Liver (tissue), 9 donors: ENCODE results near the gene SAFB2. TPM values are rescaled to one million over a fixed set of nuclear protein-coding genes. Genes with fewer than 3 reads are reported as not detected.

Experiments
- DNase-seq: peaks from one replicate; pipeline ENCODE4 v3.0.0-alpha.2; 2017; ENCODE audit warnings: low spot score
- H3K27ac ChIP-seq, 2 donors: one replicate each; pipeline ENCODE4 v1.7.0; 2013; ENCODE audit warnings: inconsistent platforms in 2 of 2, low read length in 2 of 2, control low read depth in 1 of 2, low read depth in 1 of 2, mild to moderate bottlenecking in 1 of 2
- H3K27me3 ChIP-seq, 4 donors: one replicate each; pipeline versions ENCODE4 v1.6.1 to v1.7.0; 2013; ENCODE audit warnings: low read length in 3 of 4, inconsistent platforms in 1 of 4, mild to moderate bottlenecking in 1 of 4, moderate library complexity in 1 of 4; ENCODE audit not compliant: control insufficient read depth in 4 of 4, insufficient read depth in 4 of 4
- H3K36me3 ChIP-seq, 4 donors: one replicate each; pipeline versions ENCODE4 v1.6.1 to v1.7.0; 2013; ENCODE audit warnings: low read length in 3 of 4, mild to moderate bottlenecking in 3 of 4, low read depth in 1 of 4, moderate library complexity in 1 of 4; ENCODE audit not compliant: control insufficient read depth in 4 of 4, insufficient read depth in 3 of 4
- H3K4me1 ChIP-seq, 4 donors: one replicate each; pipeline versions ENCODE4 v1.6.1 to v1.7.0; 2013; ENCODE audit warnings: low read length in 3 of 4, mild to moderate bottlenecking in 3 of 4, moderate library complexity in 1 of 4; ENCODE audit not compliant: control insufficient read depth in 4 of 4, insufficient read depth in 4 of 4
- H3K4me3 ChIP-seq, 3 donors: one replicate each; pipeline versions ENCODE4 v1.6.1 to v1.7.0; 2013; ENCODE audit warnings: low read length in 3 of 3, control low read depth in 1 of 3, low read depth in 1 of 3, mild to moderate bottlenecking in 1 of 3
- H3K9ac ChIP-seq, 2 donors: one replicate each; pipeline ENCODE4 v1.7.0; 2013; ENCODE audit warnings: low read length in 2 of 2, mild to moderate bottlenecking in 2 of 2, moderate library complexity in 2 of 2, control low read depth in 1 of 2, low read depth in 1 of 2
- H3K9me3 ChIP-seq, 4 donors: one replicate each; pipeline versions ENCODE4 v1.6.1 to v1.7.0; 2013; ENCODE audit warnings: low read length in 3 of 4; ENCODE audit not compliant: control insufficient read depth in 4 of 4
- ATF3 ChIP-seq: IDR thresholded peaks from 2 replicates; pipeline ENCODE4 v1.6.1; 2016; ENCODE audit warnings: antibody characterized with exemption
- EGR1 ChIP-seq, 2 donors: IDR thresholded peaks; 2 replicates each; pipeline ENCODE4 v1.6.1; 2016 to 2018; ENCODE audit warnings: antibody characterized with exemption in 2 of 2, low read depth in 2 of 2
- FOXA2 ChIP-seq: IDR thresholded peaks from 2 replicates; pipeline ENCODE4 v1.6.1; 2016; ENCODE audit warnings: antibody characterized with exemption
- GABPA ChIP-seq, 2 donors: IDR thresholded peaks in 1 of 2; conservative IDR thresholded peaks in 1 of 2; 2 replicates each; pipeline ENCODE4 v1.6.1; 2016; ENCODE audit warnings: antibody characterized with exemption in 2 of 2, mild to moderate bottlenecking in 1 of 2, moderate library complexity in 1 of 2
- HNF4G ChIP-seq: IDR thresholded peaks from 2 replicates; pipeline ENCODE4 v1.6.1; 2016; ENCODE audit warnings: antibody characterized with exemption
- JUND ChIP-seq, 2 donors: IDR thresholded peaks; 2 replicates each; pipeline ENCODE4 v1.6.1; 2016; ENCODE audit warnings: antibody characterized with exemption in 2 of 2
- NR2F2 ChIP-seq: IDR thresholded peaks from 2 replicates; pipeline ENCODE4 v1.6.1; 2016; ENCODE audit warnings: antibody characterized with exemption
- RAD21 ChIP-seq, 2 donors: IDR thresholded peaks; 2 replicates each; pipeline ENCODE4 v1.6.1; 2016; ENCODE audit warnings: antibody characterized with exemption in 2 of 2, mild to moderate bottlenecking in 2 of 2
- REST ChIP-seq: IDR thresholded peaks from 2 replicates; pipeline ENCODE4 v1.6.1; 2016; ENCODE audit warnings: antibody characterized with exemption, mild to moderate bottlenecking
- SP1 ChIP-seq: IDR thresholded peaks from 2 replicates; pipeline ENCODE4 v1.6.1; 2018; ENCODE audit warnings: antibody characterized with exemption, mild to moderate bottlenecking
- YY1 ChIP-seq: IDR thresholded peaks from 2 replicates; pipeline ENCODE4 v1.6.1; 2016; ENCODE audit warnings: antibody characterized with exemption, mild to moderate bottlenecking
- WGBS: extraction: QIAGEN DNeasy Blood & Tissue Kit; methylation state at CpG from one replicate; pipeline ENCODE4 v1.1.7; 2013; 5-methylcytosine and 5-hydroxymethylcytosine counted together
- polyA plus RNA-seq, 2 donors: library from polyadenylated mRNA; stranded (reverse) in 1 of 2; unstranded in 1 of 2; fragments of 200-250 nt in 1 of 2; fragments of >200 nt in 1 of 2; fragmentation: Nextera tagmentation in 1 of 2; extraction: Ambion mirVana in 1 of 2; gene quantifications; one replicate each; pipeline versions ENCODE4 v1.2.1 to v1.2.3, GENCODE V29; 2013 to 2015
- total RNA-seq, 2 donors: library from RNA; depleted of rRNA; stranded (reverse); fragments of >200 nt; gene quantifications; one replicate each; pipeline ENCODE4 v1.2.3, GENCODE V29; 2014
- donor health status: healthy.
- donor health status: healthy.
- donor health status: healthy.
- donor health status: healthy.
- donor health status: healthy.

SAFB2 gene
- total and polyA plus RNA-seq, 4 donors = 18.7 to 57.8 (median 28.5) TPM

- DNase-seq = no peak
- H3K27ac ChIP-seq = no peak overlapping the region
- 86% methylated on average over 17 of the region's 17 CpGs for whole genome bisulfite sequencing
- H3K9me3 ChIP-seq = no peaks in the 10 kb centered on the region
- no peak overlapping the region for H3K9ac ChIP-seq
- H3K27me3 ChIP-seq = no peaks in the 10 kb centered on the region
- TF ChIP-seq YY1 = no peak
- TF ChIP-seq RAD21 (IDR thresholded peaks at IDR 0.05) = no peak
- no peak for TF ChIP-seq EGR1 (IDR thresholded peaks at IDR 0.05; ENCODE audit: low read depth in 2 of 2)
- no peak for TF ChIP-seq REST
- no peak for TF ChIP-seq FOXA2
- TF ChIP-seq GABPA (IDR thresholded peaks at IDR 0.05 in 1 of 2, conservative IDR thresholded peaks at IDR 0.05 in 1 of 2) = no peak
- no peak for TF ChIP-seq NR2F2
- no peak for TF ChIP-seq HNF4G
- no peak for TF ChIP-seq JUND (IDR thresholded peaks at IDR 0.05)
- no peak for TF ChIP-seq ATF3
- H3K4me1 ChIP-seq = peaks cover 0 to 11% (median 10%) of the 10 kb centered on the region in 4 donors
- peaks cover 33 to 96% (median 71%) of the 10 kb centered on the region in 4 donors for H3K36me3 ChIP-seq
- H3K4me3 ChIP-seq = no peak overlapping the region
Observed at GRCh38 chr19:5591476-5591875, 31.1 kb downstream of the SAFB2 start.

- H3K9ac ChIP-seq = no peak overlapping the region
- no peak for TF ChIP-seq REST
- TF ChIP-seq SP1 = no peak
- peaks cover 33 to 95% (median 70%) of the 10 kb centered on the region in 4 donors for H3K36me3 ChIP-seq
- H3K9me3 ChIP-seq = no peaks in the 10 kb centered on the region
- no peak overlapping the region for H3K4me3 ChIP-seq
- H3K27me3 ChIP-seq = no peaks in the 10 kb centered on the region
- peaks cover 0 to 11% (median 10%) of the 10 kb centered on the region in 4 donors for H3K4me1 ChIP-seq
- no peak for DNase-seq
- H3K27ac ChIP-seq = no peak overlapping the region
- WGBS = 96% methylated on average over 9 of the region's 9 CpGs
Observed at GRCh38 chr19:5590865-5591154, 31.8 kb downstream of the SAFB2 start.
